NCI-H1436 (cell line): ENCODE data around the gene TCOF1.

ENCODE experiments used
- DNase-seq: peaks from one replicate; lab custom pipeline; 2025; lab: John Stamatoyannopoulos, UW

TCOF1 gene

GRCh38 chr5:150391064-150391834 lies 33.8 kb downstream of the TCOF1 start:
- no peak for DNase-seq

GRCh38 chr5:150391986-150392385 lies 34.5 kb downstream of the TCOF1 start:
- no peak for DNase-seq

GRCh38 chr5:150392680-150393079 lies 35.2 kb downstream of the TCOF1 start:
- no peak for DNase-seq

GRCh38 chr5:150393096-150393645 lies 35.7 kb downstream of the TCOF1 start:
- no peak for DNase-seq

- DNase-seq = no peak
These were observed 36.6 kb downstream of the TCOF1 start for GRCh38 chr5:150394131-150394530.

GRCh38 chr5:150394912-150395687 lies 37.6 kb downstream of the TCOF1 start:
- no peak for DNase-seq

GRCh38 chr5:150395688-150395975 lies 38.1 kb downstream of the TCOF1 start:
- DNase-seq = no peak

GRCh38 chr5:150396267-150396666 lies 38.8 kb downstream of the TCOF1 start:
- no peak for DNase-seq

- no peak for DNase-seq
These were observed 39.8 kb downstream of the TCOF1 start for GRCh38 chr5:150397146-150397781.

- DNase-seq = no peak
These were observed 40.6 kb downstream of the TCOF1 start for GRCh38 chr5:150397782-150398721.

- no peak for DNase-seq
These were observed 41.4 kb downstream of the TCOF1 start for GRCh38 chr5:150398722-150399523.

- DNase-seq = no peak
These were observed 42.2 kb downstream of the TCOF1 start for GRCh38 chr5:150399524-150400211.

- no peak for DNase-seq
These were observed 43.0 kb downstream of the TCOF1 start for GRCh38 chr5:150400316-150401075.

GRCh38 chr5:150401076-150401375 lies 43.5 kb downstream of the TCOF1 start:
- no peak for DNase-seq

GRCh38 chr5:150401376-150402228 lies 44.1 kb downstream of the TCOF1 start:
- DNase-seq = no peak

GRCh38 chr5:150402229-150402773 lies 44.8 kb downstream of the TCOF1 start:
- no peak for DNase-seq

GRCh38 chr5:150402901-150403342 lies 45.4 kb downstream of the TCOF1 start:
- no peak for DNase-seq

- no peak for DNase-seq
These were observed 46.6 kb downstream of the TCOF1 start for GRCh38 chr5:150404121-150404520.
